Upper lobe of left lung (tissue), 6 donors: ENCODE data around the gene SNRNP27. TPM values are rescaled to one million over a fixed set of nuclear protein-coding genes. Genes with fewer than 3 reads are reported as not detected.

Experiments used
- ATAC-seq, 2 donors: fragments of 200-7000 bp; cut with Tn5 transposase; one replicate each; pipeline ENCODE4 v1.9.1; 2022; ENCODE audit warnings: mild to moderate bottlenecking in 2 of 2, moderate library complexity in 2 of 2; ENCODE audit not compliant: low FRiP score in 2 of 2
- DNase-seq, 2 donors: peaks; one replicate each; pipeline ENCODE4 v3.0.0-alpha.2; 2019 to 2020
- H3K27ac ChIP-seq, 4 donors: fragments of 200-600 bp; sonication (generic); one replicate each; pipeline ENCODE4 v1.5.1; 2016 to 2019
- H3K27me3 ChIP-seq, 4 donors: fragments of 200-600 bp; sonication (generic); one replicate each; pipeline ENCODE4 v1.5.1; 2017 to 2019
- H3K36me3 ChIP-seq, 4 donors: fragments of 200-600 bp; sonication (generic); one replicate each; pipeline ENCODE4 v1.5.1; 2016 to 2019
- H3K4me1 ChIP-seq, 4 donors: fragments of 200-600 bp; sonication (generic); one replicate each; pipeline ENCODE4 v1.5.1; 2018 to 2019
- H3K4me3 ChIP-seq, 4 donors: fragments of 200-600 bp; sonication (generic); one replicate each; pipeline ENCODE4 v1.5.1; 2017 to 2019; ENCODE audit warnings: mild to moderate bottlenecking in 2 of 4, moderate library complexity in 1 of 4
- H3K9me3 ChIP-seq, 4 donors: fragments of 200-600 bp; sonication (generic); one replicate each; pipeline ENCODE4 v1.5.1; 2018 to 2019
- EP300 ChIP-seq, 4 donors: sonication (generic); formaldehyde crosslinking; IDR thresholded peaks; one replicate each; pipeline ENCODE4 v1.5.1; 2017; ENCODE audit warnings: antibody characterized with exemption in 4 of 4, control low read depth in 2 of 4
- POLR2A ChIP-seq, 4 donors: fragments of 450-650 bp; IDR thresholded peaks; one replicate each; pipeline ENCODE4 v1.5.1; 2016 to 2017; ENCODE audit warnings: antibody characterized with exemption in 4 of 4, mild to moderate bottlenecking in 2 of 4
- POLR2AphosphoS5 ChIP-seq, 2 donors: sonication (generic); formaldehyde crosslinking; IDR thresholded peaks; one replicate each; pipeline ENCODE4 v1.5.1; 2017; ENCODE audit warnings: antibody characterized with exemption in 2 of 2
- WGBS, 2 donors: methylation state at CpG; one replicate each; pipeline ENCODE4 v1.1.5; 2017 to 2018; 5-methylcytosine and 5-hydroxymethylcytosine counted together
- small RNA-seq, 4 donors: library from RNA; depleted of rRNA; stranded (forward); fragments of <200 nt; gene quantifications; one replicate each; pipeline ENCODE3, GENCODE V24; 2016
- total RNA-seq, 6 donors: library from RNA; depleted of rRNA in 4 of 6; stranded (reverse); fragments of >200 nt in 4 of 6; gene quantifications; one replicate each; pipeline versions ENCODE4 v1.1.0 to v1.2.1, GENCODE V29; 2016 to 2021
- TF ChIP-seq, protein P1 (sequence below), 6 experiments: fragments of 450-650 bp in 4 of 6; fragments of 200-600 bp in 2 of 6; sonication (generic) in 2 of 6; IDR thresholded peaks; one replicate each; pipeline ENCODE4 v1.5.1; 2016 to 2019; ENCODE audit warnings: antibody characterized with exemption in 6 of 6
- donor health status: DM: no; HTN: no; CAD: no; lungs with moderate emphysema.
- donor health status: DM: no; HTN: yes; CAD: no; lungs with severe emphysema.

SNRNP27 gene
- total RNA-seq, 6 donors from 2014 or later: 32.7 to 120 (median 55.0) TPM

DNA sequence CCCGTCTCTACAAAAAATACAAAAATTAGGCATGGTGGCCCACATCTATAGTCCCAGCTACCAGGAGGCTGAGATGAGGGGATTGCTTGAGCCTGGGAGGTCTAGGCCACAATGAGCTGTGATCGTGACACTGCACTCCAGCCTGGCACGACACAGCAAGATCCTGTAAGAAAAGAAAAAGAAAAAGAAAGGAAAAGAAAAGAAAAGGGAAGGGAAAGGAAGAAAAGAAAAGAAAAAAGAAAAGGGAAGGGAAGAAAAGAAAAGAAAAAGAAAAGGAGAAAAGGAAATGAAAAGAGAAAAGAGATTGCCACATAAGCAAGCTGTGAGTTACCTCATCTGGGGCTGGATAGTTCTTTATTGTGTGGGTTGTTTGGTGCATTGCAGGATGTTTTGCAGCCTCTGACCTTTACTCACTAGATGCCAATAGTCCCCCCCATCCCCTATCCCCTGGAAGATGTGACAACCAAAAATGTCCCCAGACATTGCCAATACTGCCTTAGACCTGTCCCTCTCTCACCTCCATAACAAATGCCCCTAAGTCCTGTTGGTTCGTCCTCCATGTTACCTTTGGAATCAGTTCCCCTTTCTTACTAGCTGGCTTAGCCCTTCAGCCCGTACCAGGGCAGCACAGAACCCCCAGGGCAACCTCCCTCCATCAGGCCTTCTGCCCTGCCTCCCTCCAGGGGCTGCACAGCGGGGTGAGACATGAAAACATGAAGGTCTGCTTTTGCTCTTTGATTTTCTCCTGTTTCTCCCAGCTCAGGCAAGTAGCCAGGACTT is 58.8 kb downstream of the SNRNP27 start:
- TF ChIP-seq, protein P1, sequence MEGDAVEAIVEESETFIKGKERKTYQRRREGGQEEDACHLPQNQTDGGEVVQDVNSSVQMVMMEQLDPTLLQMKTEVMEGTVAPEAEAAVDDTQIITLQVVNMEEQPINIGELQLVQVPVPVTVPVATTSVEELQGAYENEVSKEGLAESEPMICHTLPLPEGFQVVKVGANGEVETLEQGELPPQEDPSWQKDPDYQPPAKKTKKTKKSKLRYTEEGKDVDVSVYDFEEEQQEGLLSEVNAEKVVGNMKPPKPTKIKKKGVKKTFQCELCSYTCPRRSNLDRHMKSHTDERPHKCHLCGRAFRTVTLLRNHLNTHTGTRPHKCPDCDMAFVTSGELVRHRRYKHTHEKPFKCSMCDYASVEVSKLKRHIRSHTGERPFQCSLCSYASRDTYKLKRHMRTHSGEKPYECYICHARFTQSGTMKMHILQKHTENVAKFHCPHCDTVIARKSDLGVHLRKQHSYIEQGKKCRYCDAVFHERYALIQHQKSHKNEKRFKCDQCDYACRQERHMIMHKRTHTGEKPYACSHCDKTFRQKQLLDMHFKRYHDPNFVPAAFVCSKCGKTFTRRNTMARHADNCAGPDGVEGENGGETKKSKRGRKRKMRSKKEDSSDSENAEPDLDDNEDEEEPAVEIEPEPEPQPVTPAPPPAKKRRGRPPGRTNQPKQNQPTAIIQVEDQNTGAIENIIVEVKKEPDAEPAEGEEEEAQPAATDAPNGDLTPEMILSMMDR (IDR thresholded peaks at IDR 0.05): no peak
- TF ChIP-seq POLR2A (IDR thresholded peaks at IDR 0.05) (no peak), EP300 (IDR thresholded peaks at IDR 0.05) (no peak), POLR2AphosphoS5 (IDR thresholded peaks at IDR 0.05) (no peak)

DNA sequence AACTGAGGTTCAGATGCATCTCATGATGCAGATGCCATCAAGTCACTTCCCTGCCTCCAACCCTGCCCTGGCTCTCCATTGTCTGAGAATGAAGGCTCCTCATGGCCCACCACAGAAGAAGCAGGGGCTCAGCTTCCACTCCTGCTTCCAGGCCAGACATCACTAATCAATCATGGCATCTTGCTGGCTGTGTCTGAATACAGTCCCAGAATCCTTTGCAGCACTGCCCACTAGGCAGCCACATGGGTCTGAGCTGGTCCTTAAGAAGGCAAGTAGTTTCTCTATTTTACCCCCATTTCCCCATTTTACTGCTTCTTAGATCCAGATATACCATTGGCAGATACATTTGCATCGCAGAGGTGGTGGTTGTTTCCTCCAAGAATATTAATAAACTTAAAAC is 60.3 kb downstream of the SNRNP27 start:
- TF ChIP-seq, protein P1 (IDR thresholded peaks at IDR 0.05): no peak
- TF ChIP-seq POLR2A (IDR thresholded peaks at IDR 0.05): no peak
- no peak for TF ChIP-seq EP300 (IDR thresholded peaks at IDR 0.05)
- TF ChIP-seq POLR2AphosphoS5 (IDR thresholded peaks at IDR 0.05): no peak
- Histone ChIP-seq H3K27ac (no peak overlapping the region), H3K4me3 (no peak overlapping the region), H3K4me1 (no peaks in the 10 kb centered on the region), H3K36me3 (no peaks in the 10 kb centered on the region), H3K27me3 (no peaks in the 10 kb centered on the region), H3K9me3 (no peaks in the 10 kb centered on the region)
- no peak for ATAC-seq
- 91 to 93% methylated on average over 1 of the region's 1 CpG for WGBS, 2 donors
- DNase-seq: no peak

More for the DNA sequence above, 58.8 kb downstream of the SNRNP27 start:
- Histone ChIP-seq H3K27ac (peak overlapping the region in 1 of 4 donors; percentile 52), H3K9me3 (no peaks in the 10 kb centered on the region), H3K4me3 (no peak overlapping the region), H3K36me3 (no peaks in the 10 kb centered on the region), H3K4me1 (no peaks in the 10 kb centered on the region), H3K27me3 (no peaks in the 10 kb centered on the region)
- ATAC-seq (no peak), DNase-seq (no peak)
- WGBS, 2 donors: 84 to 86% methylated on average over 6 of the region's 6 CpGs

Small RNAs within 50 kb of the gene (small RNA-seq; reads per million reads assigned to genes)
- gene RPL23AP92: 0 reads per million in 4 donors

Other genes with a start within 250 kb of the SNRNP27 start
- gene ANXA4, start 151.8 kb upstream of the SNRNP27 start, total RNA-seq: 100 to 1,000 TPM in 5 of 6 donors, 10 to 100 TPM in 1; 84.0 to 214 (median 161) TPM
- gene GMCL1, start 64.3 kb upstream of the SNRNP27 start, total RNA-seq: 10 to 100 TPM; 11.9 to 23.1 (median 17.5) TPM
- 10 to 100 TPM; 16.3 to 94.3 (median 33.8) TPM for gene MXD1, start 21.2 kb downstream of the SNRNP27 start, total RNA-seq
- 1 to 10 TPM; 1.0 to 2.1 (median 1.4) TPM for gene ASPRV1, start 67.7 kb downstream of the SNRNP27 start, total RNA-seq
- 100 to 1,000 TPM; 126 to 384 (median 236) TPM for gene PCBP1, start 193.5 kb downstream of the SNRNP27 start, total RNA-seq